HepG2 (cell line): Measurements from ENCODE around the gene GIMAP1. TPM values are rescaled to one million over a fixed set of nuclear protein-coding genes. Genes with fewer than 3 reads are reported as not detected.

Experiments
- BCL6 ChIP-seq: IDR thresholded peaks from 2 replicates; pipeline ENCODE4 v1.6.1; 2016; ENCODE audit warnings: missing genetic modification reagents, missing compliant biosample characterization
- PPARG ChIP-seq: conservative IDR thresholded peaks from 2 replicates; pipeline ENCODE4 v1.6.1; 2016; ENCODE audit warnings: missing biosample characterization, missing genetic modification reagents
- TOE1 ChIP-seq: sonication (generic); formaldehyde crosslinking; IDR thresholded peaks from 2 replicates; pipeline ENCODE4 v1.4.0; 2020; ENCODE audit warnings: mild to moderate bottlenecking, missing genetic modification reagents
- ZNF776 ChIP-seq: sonication (generic); formaldehyde crosslinking; IDR thresholded peaks from 2 replicates; pipeline ENCODE4 v1.4.0; 2020; ENCODE audit warnings: mild to moderate bottlenecking, missing genetic modification reagents
- polyA plus RNA-seq, 8 experiments: library from polyadenylated mRNA; depleted of rRNA in 3 of 8; stranded (reverse) in 7 of 8; unstranded in 1 of 8; fragments of >200 nt; fragmentation: Illumina TruSeq in 4 of 8; extraction: Trizol in 4 of 8; gene quantifications; 2 replicates each; pipeline versions ENCODE4 v1.2.1 to v1.2.3, GENCODE V29; 2011 to 2016; ENCODE audit warnings: low read depth in 4 of 8, missing spikeins in 1 of 8, mixed read lengths in 1 of 8; ENCODE audit not compliant: insufficient read depth in 1 of 8
- total RNA-seq, 5 experiments: library from RNA; depleted of rRNA; stranded (reverse); fragments of >200 nt; fragmentation: Illumina TruSeq; extraction: Trizol; gene quantifications; 2 replicates each; pipeline ENCODE4 v1.2.3, GENCODE V29; 2016; ENCODE audit warnings: low read depth in 1 of 5
- TF ChIP-seq, protein P1 (sequence below): sonication (generic); formaldehyde crosslinking; conservative IDR thresholded peaks from 2 replicates; pipeline ENCODE4 v1.4.0; 2020; ENCODE audit warnings: mild to moderate bottlenecking, missing genetic modification reagents, moderate library complexity
- TF ChIP-seq, protein P2 (sequence below), 2 experiments: fragments of 450-650 bp in 1 of 2; sonication (generic) in 1 of 2; formaldehyde crosslinking; IDR thresholded peaks; 2 replicates each; pipeline versions ENCODE4 v1.5.0 to v1.8.0; 2020 to 2022; ENCODE audit warnings: mild to moderate bottlenecking in 1 of 2, missing genetic modification reagents in 1 of 2
- TF ChIP-seq, protein P3 (sequence below): sonication (generic); formaldehyde crosslinking; IDR thresholded peaks from 2 replicates; pipeline ENCODE4 v1.4.0; 2020; ENCODE audit warnings: mild to moderate bottlenecking, missing genetic modification reagents

Gene GIMAP1
- total and polyA plus RNA-seq, 2 of the 13 experiments (the other 11 are each of a cell fraction or from before 2014, with no cell fraction given), result not detected

DNA sequence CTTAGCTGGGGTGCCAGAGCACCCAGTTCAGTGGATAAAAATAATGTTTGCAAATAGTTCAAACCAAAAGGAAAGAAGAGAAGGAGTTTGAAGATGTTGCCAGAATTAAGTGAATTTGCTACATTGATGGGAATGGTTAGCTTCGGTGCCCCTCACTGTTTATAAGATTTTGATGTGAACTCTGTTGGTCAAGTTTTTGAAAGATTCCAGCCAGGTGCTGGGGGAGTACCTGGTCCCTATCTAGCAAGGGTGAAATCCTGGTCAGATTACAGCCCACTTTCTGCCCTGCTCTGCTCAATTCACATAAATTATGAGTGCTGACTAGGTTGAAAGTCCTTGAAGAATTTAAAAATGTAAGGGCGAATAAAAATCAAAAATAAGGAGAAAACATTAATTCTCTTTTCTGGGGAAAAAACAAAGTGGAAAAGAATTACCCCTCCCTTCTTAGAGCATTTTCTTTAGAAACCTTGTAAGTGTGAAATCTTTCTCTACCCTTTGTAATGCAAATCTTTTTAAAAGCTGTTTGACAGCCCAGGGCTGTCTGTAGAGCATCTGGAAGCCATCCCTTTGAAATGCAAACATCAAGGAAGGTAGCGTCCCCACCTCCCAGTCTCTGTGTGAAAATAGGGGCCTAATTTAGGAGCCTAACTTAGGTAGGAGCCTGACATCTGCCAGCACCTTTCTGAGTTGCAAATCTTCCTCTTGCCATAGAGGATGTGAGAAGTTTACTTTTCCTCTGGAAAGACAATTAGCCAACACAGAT is 19.4 kb downstream of the GIMAP1 start (continued):
- TF ChIP-seq, protein P1, sequence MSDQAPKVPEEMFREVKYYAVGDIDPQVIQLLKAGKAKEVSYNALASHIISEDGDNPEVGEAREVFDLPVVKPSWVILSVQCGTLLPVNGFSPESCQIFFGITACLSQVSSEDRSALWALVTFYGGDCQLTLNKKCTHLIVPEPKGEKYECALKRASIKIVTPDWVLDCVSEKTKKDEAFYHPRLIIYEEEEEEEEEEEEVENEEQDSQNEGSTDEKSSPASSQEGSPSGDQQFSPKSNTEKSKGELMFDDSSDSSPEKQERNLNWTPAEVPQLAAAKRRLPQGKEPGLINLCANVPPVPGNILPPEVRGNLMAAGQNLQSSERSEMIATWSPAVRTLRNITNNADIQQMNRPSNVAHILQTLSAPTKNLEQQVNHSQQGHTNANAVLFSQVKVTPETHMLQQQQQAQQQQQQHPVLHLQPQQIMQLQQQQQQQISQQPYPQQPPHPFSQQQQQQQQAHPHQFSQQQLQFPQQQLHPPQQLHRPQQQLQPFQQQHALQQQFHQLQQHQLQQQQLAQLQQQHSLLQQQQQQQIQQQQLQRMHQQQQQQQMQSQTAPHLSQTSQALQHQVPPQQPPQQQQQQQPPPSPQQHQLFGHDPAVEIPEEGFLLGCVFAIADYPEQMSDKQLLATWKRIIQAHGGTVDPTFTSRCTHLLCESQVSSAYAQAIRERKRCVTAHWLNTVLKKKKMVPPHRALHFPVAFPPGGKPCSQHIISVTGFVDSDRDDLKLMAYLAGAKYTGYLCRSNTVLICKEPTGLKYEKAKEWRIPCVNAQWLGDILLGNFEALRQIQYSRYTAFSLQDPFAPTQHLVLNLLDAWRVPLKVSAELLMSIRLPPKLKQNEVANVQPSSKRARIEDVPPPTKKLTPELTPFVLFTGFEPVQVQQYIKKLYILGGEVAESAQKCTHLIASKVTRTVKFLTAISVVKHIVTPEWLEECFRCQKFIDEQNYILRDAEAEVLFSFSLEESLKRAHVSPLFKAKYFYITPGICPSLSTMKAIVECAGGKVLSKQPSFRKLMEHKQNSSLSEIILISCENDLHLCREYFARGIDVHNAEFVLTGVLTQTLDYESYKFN (CRISPR knock-in tag), result no peak
- TF ChIP-seq, protein P2, sequence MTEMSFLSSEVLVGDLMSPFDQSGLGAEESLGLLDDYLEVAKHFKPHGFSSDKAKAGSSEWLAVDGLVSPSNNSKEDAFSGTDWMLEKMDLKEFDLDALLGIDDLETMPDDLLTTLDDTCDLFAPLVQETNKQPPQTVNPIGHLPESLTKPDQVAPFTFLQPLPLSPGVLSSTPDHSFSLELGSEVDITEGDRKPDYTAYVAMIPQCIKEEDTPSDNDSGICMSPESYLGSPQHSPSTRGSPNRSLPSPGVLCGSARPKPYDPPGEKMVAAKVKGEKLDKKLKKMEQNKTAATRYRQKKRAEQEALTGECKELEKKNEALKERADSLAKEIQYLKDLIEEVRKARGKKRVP (CRISPR knock-in tag; IDR thresholded peaks at IDR 0.05), result no peak
- TF ChIP-seq PPARG (CRISPR knock-in tag) (no peak), TOE1 (CRISPR knock-in tag) (no peak), ZNF776 (no peak), BCL6 (CRISPR knock-in tag) (no peak)
- TF ChIP-seq, protein P3, sequence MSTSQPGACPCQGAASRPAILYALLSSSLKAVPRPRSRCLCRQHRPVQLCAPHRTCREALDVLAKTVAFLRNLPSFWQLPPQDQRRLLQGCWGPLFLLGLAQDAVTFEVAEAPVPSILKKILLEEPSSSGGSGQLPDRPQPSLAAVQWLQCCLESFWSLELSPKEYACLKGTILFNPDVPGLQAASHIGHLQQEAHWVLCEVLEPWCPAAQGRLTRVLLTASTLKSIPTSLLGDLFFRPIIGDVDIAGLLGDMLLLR (CRISPR knock-in tag), result no peak
